C4-2B (cell line): ENCODE results near the gene OR52I2.

ENCODE experiments used
- CTCF ChIP-seq: fragments of 450-650 bp; conservative IDR thresholded peaks from 2 replicates; pipeline ENCODE4 v1.5.1; 2017; ENCODE audit warnings: mild to moderate bottlenecking
- ZFX ChIP-seq: fragments of 450-650 bp; IDR thresholded peaks from 2 replicates; pipeline ENCODE4 v1.6.1; 2017

- TF ChIP-seq CTCF (no peak), ZFX (no peak)
These were observed 40.5 kb upstream of the OR52I2 start for GRCh38 chr11:4541071-4541470.
